HCT116 (cell line): ENCODE measurements around the gene RASGEF1B.

ENCODE experiments used
- ATF3 ChIP-seq: IDR thresholded peaks from 2 replicates; pipeline ENCODE4 v1.6.1; 2012
- CEBPB ChIP-seq: IDR thresholded peaks from 2 replicates; pipeline ENCODE4 v1.6.1; 2012; ENCODE audit warnings: low read depth
- EGR1 ChIP-seq: IDR thresholded peaks from 2 replicates; pipeline ENCODE4 v1.6.1; 2012; ENCODE audit warnings: low read depth
- EZH2 ChIP-seq: fragments of 200-600 bp; sonication (generic); IDR thresholded peaks from 2 replicates; pipeline ENCODE4 v1.6.1; 2017; ENCODE audit warnings: antibody characterized with exemption, mixed run types
- EZH2phosphoT487 ChIP-seq: fragments of 200-600 bp; IDR thresholded peaks from 2 replicates; pipeline ENCODE4 v1.6.1; 2018; ENCODE audit warnings: antibody characterized with exemption, borderline replicate concordance
- FOSL1 ChIP-seq: IDR thresholded peaks from 2 replicates; pipeline ENCODE4 v1.6.1; 2012; ENCODE audit warnings: low read depth
- POLR2A ChIP-seq: IDR thresholded peaks from 2 replicates; pipeline ENCODE4 v1.7.0; 2011; ENCODE audit warnings: borderline replicate concordance; ENCODE audit not compliant: insufficient read depth, insufficient read length; ENCODE audit errors: extremely low read depth
- POLR2AphosphoS5 ChIP-seq: IDR thresholded peaks from 2 replicates; pipeline ENCODE4 v1.6.1; 2011; ENCODE audit warnings: mild to moderate bottlenecking, low read depth, low read length, moderate library complexity
- RAD21 ChIP-seq: IDR thresholded peaks from 2 replicates; pipeline ENCODE4 v1.6.1; 2012; ENCODE audit warnings: low read depth, mild to moderate bottlenecking
- SIN3A ChIP-seq: IDR thresholded peaks from 2 replicates; pipeline ENCODE4 v1.6.1; 2012; ENCODE audit warnings: low read depth
- YY1 ChIP-seq: IDR thresholded peaks from 2 replicates; pipeline ENCODE4 v1.6.1; 2011; ENCODE audit warnings: low read length, low read depth, moderate library complexity, mild to moderate bottlenecking; ENCODE audit not compliant: insufficient replicate concordance; ENCODE audit errors: extremely low read depth
- ZBTB33 ChIP-seq: IDR thresholded peaks from 2 replicates; pipeline ENCODE4 v1.6.1; 2011; ENCODE audit warnings: mild to moderate bottlenecking, low read length, moderate library complexity; ENCODE audit not compliant: insufficient replicate concordance; ENCODE audit errors: extremely low read depth
- ZNF274 ChIP-seq: fragments of 200-500 bp; sonication (Bioruptor generic); IDR thresholded peaks from 2 replicates; pipeline ENCODE4 v1.6.1; 2014; ENCODE audit warnings: mild to moderate bottlenecking, low read depth, low read length, inconsistent platforms
- TF ChIP-seq, protein P1 (sequence below), 3 experiments: fragments of 200-600 bp in 1 of 3; sonication (generic) in 1 of 3; IDR thresholded peaks in 2 of 3; conservative IDR thresholded peaks in 1 of 3; 2 replicates each; pipeline ENCODE4 v1.5.1; 2012 to 2017; ENCODE audit warnings: low read depth in 2 of 3, low read length in 2 of 3, antibody characterized with exemption in 1 of 3, borderline replicate concordance in 1 of 3, control low read depth in 1 of 3, mild to moderate bottlenecking in 1 of 3, mixed read lengths in 1 of 3, mixed run types in 1 of 3, moderate library complexity in 1 of 3; ENCODE audit not compliant: insufficient read depth in 1 of 3

DNA sequence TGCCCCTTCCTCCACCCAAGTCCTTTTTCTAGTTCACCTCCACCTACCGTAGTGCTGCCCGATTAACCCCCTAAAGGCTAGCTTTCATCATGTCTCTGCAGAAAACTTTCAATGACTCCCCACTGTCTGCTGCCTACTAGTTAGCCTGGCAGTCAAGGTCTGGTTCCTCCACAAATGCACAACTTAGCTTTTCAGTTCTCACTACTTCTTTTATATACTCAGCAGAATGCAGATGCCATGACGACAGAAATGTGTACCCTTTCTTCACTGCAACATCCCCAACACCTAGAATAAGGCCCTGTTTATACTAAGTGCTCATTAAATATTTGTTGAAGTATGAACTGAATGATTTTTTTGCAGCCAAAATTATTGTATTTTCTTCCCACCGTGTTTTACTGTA lies 30.9 kb upstream of the RASGEF1B start:
- TF ChIP-seq POLR2AphosphoS5 (no peak), EZH2 (no peak), POLR2A (no peak), EZH2phosphoT487 (no peak), EGR1 (no peak), RAD21 (no peak), ATF3 (no peak), ZNF274 (no peak), CEBPB (no peak), ZBTB33 (no peak), FOSL1 (no peak), YY1 (no peak), SIN3A (no peak)
- TF ChIP-seq, protein P1, sequence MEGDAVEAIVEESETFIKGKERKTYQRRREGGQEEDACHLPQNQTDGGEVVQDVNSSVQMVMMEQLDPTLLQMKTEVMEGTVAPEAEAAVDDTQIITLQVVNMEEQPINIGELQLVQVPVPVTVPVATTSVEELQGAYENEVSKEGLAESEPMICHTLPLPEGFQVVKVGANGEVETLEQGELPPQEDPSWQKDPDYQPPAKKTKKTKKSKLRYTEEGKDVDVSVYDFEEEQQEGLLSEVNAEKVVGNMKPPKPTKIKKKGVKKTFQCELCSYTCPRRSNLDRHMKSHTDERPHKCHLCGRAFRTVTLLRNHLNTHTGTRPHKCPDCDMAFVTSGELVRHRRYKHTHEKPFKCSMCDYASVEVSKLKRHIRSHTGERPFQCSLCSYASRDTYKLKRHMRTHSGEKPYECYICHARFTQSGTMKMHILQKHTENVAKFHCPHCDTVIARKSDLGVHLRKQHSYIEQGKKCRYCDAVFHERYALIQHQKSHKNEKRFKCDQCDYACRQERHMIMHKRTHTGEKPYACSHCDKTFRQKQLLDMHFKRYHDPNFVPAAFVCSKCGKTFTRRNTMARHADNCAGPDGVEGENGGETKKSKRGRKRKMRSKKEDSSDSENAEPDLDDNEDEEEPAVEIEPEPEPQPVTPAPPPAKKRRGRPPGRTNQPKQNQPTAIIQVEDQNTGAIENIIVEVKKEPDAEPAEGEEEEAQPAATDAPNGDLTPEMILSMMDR (IDR thresholded peaks at IDR 0.05 in 2 of 3, conservative IDR thresholded peaks at IDR 0.05 in 1 of 3; ENCODE audit: borderline replicate concordance in 1 of 3, insufficient read depth in 1 of 3, low read depth in 2 of 3, low read length in 2 of 3) = no peak
